Neural crest cell (in vitro differentiated cells): ENCODE results near the gene GLCCI1. TPM values are rescaled to one million over a fixed set of nuclear protein-coding genes. Genes with fewer than 3 reads are reported as not detected.

ENCODE experiments used
- DNase-seq: peaks from one replicate; pipeline ENCODE4 v3.0.0; 2021; ENCODE audit warnings: low read depth, mixed read lengths, low spot score
- H3K27ac Mint-ChIP-seq: one replicate; pipeline ENCODE4 v1.8.0; 2021; ENCODE audit warnings: mild to moderate bottlenecking, mixed read lengths; ENCODE audit not compliant: unreplicated experiment
- H3K27me3 Mint-ChIP-seq: 2 replicates; pipeline ENCODE4 v1.8.0; 2021; ENCODE audit warnings: low read depth, mild to moderate bottlenecking, mixed read lengths
- H3K36me3 Mint-ChIP-seq: 2 replicates; pipeline ENCODE4 v1.8.0; 2021; ENCODE audit warnings: low read depth, mild to moderate bottlenecking, mixed read lengths
- H3K4me1 Mint-ChIP-seq: 2 replicates; pipeline ENCODE4 v1.8.0; 2021; ENCODE audit warnings: mixed read lengths
- H3K4me3 Mint-ChIP-seq: one replicate; pipeline ENCODE4 v1.8.0; 2021; ENCODE audit warnings: mild to moderate bottlenecking, mixed read lengths
- H3K9me3 Mint-ChIP-seq: 2 replicates; pipeline ENCODE4 v1.8.0; 2021; ENCODE audit warnings: mixed read lengths
- total RNA-seq: library from RNA; stranded (reverse); gene quantifications from 2 replicates; pipeline ENCODE4 v1.2.1, GENCODE V29; 2021
- TF ChIP-seq, protein P1 (sequence below): fragments of 200-600 bp; sonication (generic); conservative IDR thresholded peaks from 2 replicates; pipeline ENCODE4 v1.5.0; 2021; ENCODE audit warnings: antibody characterized with exemption, mild to moderate bottlenecking

GLCCI1 gene
- total RNA-seq, 1 donor from 2014 or later = 29.2 TPM

DNA sequence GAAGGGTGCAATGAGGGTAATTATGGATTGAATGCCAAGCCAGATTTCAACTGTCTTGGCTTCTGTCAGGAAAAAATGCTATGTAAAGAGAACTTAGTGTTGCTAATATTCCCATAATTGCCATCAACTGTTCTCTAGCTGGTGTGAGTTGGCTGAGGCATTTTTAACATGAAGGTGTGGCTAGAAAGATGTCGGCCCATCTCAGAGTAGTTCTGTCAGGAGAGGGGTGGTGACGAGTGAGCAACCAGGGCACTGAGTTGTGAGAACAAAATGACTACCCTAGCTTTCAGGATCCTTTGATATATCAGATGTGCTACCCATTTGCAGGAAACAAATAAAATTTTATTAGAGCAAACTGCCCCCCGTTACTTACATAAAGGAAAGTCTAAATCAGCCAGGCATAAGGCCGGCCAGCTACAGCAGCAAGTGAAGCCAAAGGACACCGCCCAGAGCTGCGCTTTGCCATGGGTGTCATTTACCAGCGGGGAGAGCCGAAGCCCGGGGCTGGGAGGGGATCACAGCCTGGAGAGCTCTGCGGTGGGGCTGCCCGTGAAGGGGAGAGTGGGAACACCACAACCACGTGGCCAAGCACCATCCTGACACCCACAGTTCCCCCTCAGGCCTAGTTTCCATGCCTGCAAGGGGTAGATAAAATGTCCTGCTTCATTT, 151.9 kb downstream of the GLCCI1 start:
- peaks cover 4% of the 10 kb centered on the region for H3K9me3 Mint-ChIP-seq
- TF ChIP-seq, protein P1, sequence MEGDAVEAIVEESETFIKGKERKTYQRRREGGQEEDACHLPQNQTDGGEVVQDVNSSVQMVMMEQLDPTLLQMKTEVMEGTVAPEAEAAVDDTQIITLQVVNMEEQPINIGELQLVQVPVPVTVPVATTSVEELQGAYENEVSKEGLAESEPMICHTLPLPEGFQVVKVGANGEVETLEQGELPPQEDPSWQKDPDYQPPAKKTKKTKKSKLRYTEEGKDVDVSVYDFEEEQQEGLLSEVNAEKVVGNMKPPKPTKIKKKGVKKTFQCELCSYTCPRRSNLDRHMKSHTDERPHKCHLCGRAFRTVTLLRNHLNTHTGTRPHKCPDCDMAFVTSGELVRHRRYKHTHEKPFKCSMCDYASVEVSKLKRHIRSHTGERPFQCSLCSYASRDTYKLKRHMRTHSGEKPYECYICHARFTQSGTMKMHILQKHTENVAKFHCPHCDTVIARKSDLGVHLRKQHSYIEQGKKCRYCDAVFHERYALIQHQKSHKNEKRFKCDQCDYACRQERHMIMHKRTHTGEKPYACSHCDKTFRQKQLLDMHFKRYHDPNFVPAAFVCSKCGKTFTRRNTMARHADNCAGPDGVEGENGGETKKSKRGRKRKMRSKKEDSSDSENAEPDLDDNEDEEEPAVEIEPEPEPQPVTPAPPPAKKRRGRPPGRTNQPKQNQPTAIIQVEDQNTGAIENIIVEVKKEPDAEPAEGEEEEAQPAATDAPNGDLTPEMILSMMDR = no peak
- no peak for DNase-seq
- H3K4me3 Mint-ChIP-seq = no peak overlapping the region
- peak overlapping the region; percentile 62 for H3K27ac Mint-ChIP-seq
- H3K4me1 Mint-ChIP-seq = no peaks in the 10 kb centered on the region
- H3K27me3 Mint-ChIP-seq = no peaks in the 10 kb centered on the region
- no peaks in the 10 kb centered on the region for H3K36me3 Mint-ChIP-seq

DNA sequence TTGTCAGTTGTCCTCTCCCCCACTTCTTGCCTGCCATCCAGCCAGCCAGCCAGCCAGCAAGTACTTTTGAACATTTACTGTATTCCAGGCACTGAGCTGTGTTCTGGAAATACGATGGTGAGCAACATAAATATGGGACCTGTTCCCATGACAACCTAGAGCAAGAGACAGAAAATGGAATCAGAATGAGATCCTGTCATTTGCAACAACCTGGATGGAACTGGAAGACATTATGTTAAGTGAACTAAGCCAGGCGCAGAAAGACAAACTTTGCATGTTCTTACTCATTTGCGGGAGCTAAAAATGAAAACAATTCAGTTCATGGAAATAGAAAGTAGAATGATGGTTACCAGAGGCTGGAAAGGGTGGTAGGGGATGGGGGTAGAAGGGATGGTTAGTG, 152.6 kb downstream of the GLCCI1 start:
- no peak for DNase-seq
- Mint-ChIP-seq H3K4me1 (no peaks in the 10 kb centered on the region), H3K27ac (no peak overlapping the region), H3K4me3 (no peak overlapping the region), H3K27me3 (no peaks in the 10 kb centered on the region), H3K9me3 (peaks cover 4% of the 10 kb centered on the region), H3K36me3 (no peaks in the 10 kb centered on the region)
- TF ChIP-seq, protein P1 = no peak

- Mint-ChIP-seq H3K27ac (no peak overlapping the region), H3K9me3 (peaks cover 4% of the 10 kb centered on the region), H3K4me1 (no peaks in the 10 kb centered on the region), H3K4me3 (no peak overlapping the region), H3K27me3 (no peaks in the 10 kb centered on the region), H3K36me3 (no peaks in the 10 kb centered on the region)
- TF ChIP-seq, protein P1 = no peak
- no peak for DNase-seq
Measured at GRCh38 chr7:8125680-8126444, 157.3 kb downstream of the GLCCI1 start.

GRCh38 chr7:8126601-8127167, 158.1 kb downstream of the GLCCI1 start:
- H3K4me3 Mint-ChIP-seq = no peak overlapping the region
- H3K27me3 Mint-ChIP-seq = no peaks in the 10 kb centered on the region
- no peak for DNase-seq
- H3K36me3 Mint-ChIP-seq = no peaks in the 10 kb centered on the region
- no peaks in the 10 kb centered on the region for H3K4me1 Mint-ChIP-seq
- TF ChIP-seq, protein P1 = no peak
- no peak overlapping the region for H3K27ac Mint-ChIP-seq
- peaks cover 4% of the 10 kb centered on the region for H3K9me3 Mint-ChIP-seq

DNA sequence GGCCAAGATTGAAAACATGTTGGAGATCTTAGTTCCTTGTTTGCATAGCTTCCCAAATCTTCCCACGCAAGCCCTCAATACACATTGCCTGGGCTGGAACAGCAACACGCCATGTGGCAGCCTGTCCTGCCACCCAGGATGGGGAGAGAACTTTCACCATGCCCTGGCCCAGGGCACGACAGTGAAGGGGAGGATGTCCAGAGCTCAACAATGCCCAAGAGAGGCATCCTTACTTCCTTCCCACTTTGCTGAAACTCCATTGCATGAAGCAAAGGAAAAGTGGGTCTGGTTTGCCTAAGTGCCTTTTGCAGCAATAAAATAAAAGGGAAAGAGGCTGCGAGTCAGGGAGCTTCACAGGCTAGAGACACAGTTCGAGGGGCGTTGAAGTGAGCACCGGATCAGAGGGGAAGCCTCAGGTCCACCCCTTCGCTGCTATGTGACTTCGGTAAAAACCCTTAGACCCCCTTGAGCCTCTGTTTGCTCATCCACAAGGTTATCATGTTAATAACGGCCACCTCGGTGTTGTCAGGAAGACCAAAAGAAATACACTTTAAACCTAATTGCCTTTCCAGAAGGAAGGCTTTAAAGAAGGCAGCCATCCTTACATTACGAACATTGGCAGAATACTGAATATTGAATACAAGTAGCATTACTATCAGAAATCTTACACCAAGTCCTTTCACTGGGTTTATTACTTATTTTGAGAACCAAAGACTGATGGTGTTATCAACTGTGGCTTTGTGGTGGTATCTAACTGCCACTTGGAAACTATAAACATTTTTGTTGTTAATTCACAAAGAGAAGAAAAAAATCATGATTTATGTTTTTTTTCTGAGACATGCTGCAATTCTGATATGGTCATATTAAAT, 160.1 kb downstream of the GLCCI1 start:
- H3K27me3 Mint-ChIP-seq = no peaks in the 10 kb centered on the region
- H3K27ac Mint-ChIP-seq = no peak overlapping the region
- DNase-seq = no peak
- peaks cover 4% of the 10 kb centered on the region for H3K9me3 Mint-ChIP-seq
- TF ChIP-seq, protein P1 = no peak
- no peak overlapping the region for H3K4me3 Mint-ChIP-seq
- no peaks in the 10 kb centered on the region for H3K36me3 Mint-ChIP-seq
- no peaks in the 10 kb centered on the region for H3K4me1 Mint-ChIP-seq
